ENCODE results near the gene PRDM16. TPM values are rescaled to one million over a fixed set of nuclear protein-coding genes. Genes with fewer than 3 reads are reported as not detected.

PRDM16 gene
- polyA plus RNA-seq, 1 experiment = 0.06 TPM

- ChIA-PET CTCF (no interaction called here), POLR2A (interaction anchor here (0.6 kb wide), 1 partner anchor 26 kb away, joined by 6 read pairs; no protein-coding TSS in a partner anchor)
- Histone ChIP-seq H3K27me3 (ENCODE audit: control insufficient read depth, insufficient read depth, low read length) (no peaks in the 10 kb centered on the region), H3K9me3 (ENCODE audit: control insufficient read depth, insufficient read depth, low read length) (peaks cover 79% of the 10 kb centered on the region), H3K4me3 (ENCODE audit: low read depth, low read length) (no peak overlapping the region), H3K27ac (ENCODE audit: low read depth, low read length) (no peak overlapping the region)
- TF ChIP-seq, protein P1, sequence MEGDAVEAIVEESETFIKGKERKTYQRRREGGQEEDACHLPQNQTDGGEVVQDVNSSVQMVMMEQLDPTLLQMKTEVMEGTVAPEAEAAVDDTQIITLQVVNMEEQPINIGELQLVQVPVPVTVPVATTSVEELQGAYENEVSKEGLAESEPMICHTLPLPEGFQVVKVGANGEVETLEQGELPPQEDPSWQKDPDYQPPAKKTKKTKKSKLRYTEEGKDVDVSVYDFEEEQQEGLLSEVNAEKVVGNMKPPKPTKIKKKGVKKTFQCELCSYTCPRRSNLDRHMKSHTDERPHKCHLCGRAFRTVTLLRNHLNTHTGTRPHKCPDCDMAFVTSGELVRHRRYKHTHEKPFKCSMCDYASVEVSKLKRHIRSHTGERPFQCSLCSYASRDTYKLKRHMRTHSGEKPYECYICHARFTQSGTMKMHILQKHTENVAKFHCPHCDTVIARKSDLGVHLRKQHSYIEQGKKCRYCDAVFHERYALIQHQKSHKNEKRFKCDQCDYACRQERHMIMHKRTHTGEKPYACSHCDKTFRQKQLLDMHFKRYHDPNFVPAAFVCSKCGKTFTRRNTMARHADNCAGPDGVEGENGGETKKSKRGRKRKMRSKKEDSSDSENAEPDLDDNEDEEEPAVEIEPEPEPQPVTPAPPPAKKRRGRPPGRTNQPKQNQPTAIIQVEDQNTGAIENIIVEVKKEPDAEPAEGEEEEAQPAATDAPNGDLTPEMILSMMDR (IDR thresholded peaks at IDR 0.05; ENCODE audit: low read depth, low read length) = no peak
- no peak for DNase-seq (ENCODE audit: low read depth, low spot score)
These were observed 337.2 kb downstream of the PRDM16 start for GRCh38 chr1:3405974-3406867.

GRCh38 chr1:3407021-3407420 is 338.0 kb downstream of the PRDM16 start:
- Histone ChIP-seq H3K9me3 (ENCODE audit: control insufficient read depth, insufficient read depth, low read length) (peaks cover 87% of the 10 kb centered on the region), H3K27me3 (ENCODE audit: control insufficient read depth, insufficient read depth, low read length) (no peaks in the 10 kb centered on the region), H3K27ac (ENCODE audit: low read depth, low read length) (no peak overlapping the region), H3K4me3 (ENCODE audit: low read depth, low read length) (no peak overlapping the region)
- ChIA-PET POLR2A (interaction anchor here (0.6 kb wide), 1 partner anchor 25 kb away, joined by 6 read pairs; no protein-coding TSS in a partner anchor), CTCF (no interaction called here)
- TF ChIP-seq, protein P1 (IDR thresholded peaks at IDR 0.05; ENCODE audit: low read depth, low read length) = no peak
- no peak for DNase-seq (ENCODE audit: low read depth, low spot score)

DNA sequence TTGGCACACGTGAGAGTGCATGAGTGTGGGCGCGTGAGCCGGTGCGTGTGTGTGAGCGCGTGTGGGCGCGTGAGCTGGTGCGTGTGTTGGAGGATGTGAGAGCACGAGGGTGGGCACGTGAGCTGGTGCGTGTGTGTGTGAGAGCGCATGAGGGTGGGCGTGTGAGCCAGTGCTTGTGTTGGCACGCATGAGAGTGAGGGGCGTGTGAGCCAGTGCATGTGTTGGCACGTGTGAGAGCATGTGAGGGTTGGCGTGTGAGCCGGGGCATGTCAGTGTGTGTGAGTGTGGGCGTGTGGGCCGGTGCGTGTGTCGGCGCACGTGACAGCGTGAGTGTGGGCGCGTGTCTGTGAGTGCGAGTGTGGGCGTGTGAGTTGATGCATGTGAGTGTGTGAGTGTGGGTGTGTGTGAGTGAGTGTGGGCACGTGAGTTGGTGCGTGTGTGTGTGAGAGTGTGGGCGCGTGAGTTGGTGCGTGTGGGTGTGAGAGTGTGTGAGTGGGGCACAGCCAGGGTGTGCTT is 339.8 kb downstream of the PRDM16 start:
- TF ChIP-seq, protein P1 (IDR thresholded peaks at IDR 0.05; ENCODE audit: low read depth, low read length) = no peak

DNA sequence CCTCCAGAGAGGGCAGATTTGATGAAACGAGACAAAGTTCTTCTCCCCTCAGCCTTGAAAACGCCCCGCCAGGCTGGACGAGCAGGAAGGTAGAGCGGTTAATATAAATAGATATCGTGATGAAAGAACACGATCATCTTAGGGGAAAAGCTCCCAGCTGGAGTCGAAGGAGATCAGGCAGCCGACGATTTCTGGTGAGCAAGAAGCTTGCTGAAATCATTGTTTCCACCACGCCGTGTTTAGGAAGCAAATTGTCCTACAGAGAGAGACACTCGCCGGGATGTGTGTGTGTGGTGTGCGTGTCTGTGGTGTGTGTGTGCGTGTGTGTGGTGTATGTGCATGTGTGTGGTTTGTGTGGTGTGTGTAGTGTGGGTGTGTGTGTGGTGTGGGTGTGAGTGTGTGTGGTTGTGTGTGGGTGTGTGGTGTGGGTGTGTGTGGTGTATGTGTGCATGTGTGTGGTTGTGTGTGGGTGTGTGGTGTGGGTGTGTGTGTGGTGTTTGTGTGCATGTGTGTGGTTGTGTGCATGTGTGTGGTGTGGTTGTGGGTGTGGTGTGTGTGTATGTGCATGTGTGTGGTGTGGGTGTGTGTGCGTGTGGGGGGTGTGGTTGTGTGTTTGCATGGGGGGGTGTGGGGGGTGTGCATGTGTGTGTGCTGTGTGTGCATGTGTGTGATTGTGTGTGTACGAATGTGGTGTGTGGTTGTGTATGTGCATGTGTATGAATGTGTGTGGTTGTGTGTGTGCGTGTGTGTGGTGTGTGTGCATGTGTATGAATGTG is 340.6 kb downstream of the PRDM16 start:
- ChIA-PET POLR2A (no interaction called here), CTCF (no interaction called here)
- H3K9me3 ChIP-seq (ENCODE audit: control insufficient read depth, insufficient read depth, low read length) = peaks cover 89% of the 10 kb centered on the region
- no peak for DNase-seq (ENCODE audit: low read depth, low spot score)
- H3K4me3 ChIP-seq (ENCODE audit: low read depth, low read length) = no peak overlapping the region
- TF ChIP-seq, protein P1 (IDR thresholded peaks at IDR 0.05; ENCODE audit: low read depth, low read length) = no peak
- H3K27ac ChIP-seq (ENCODE audit: low read depth, low read length) = no peak overlapping the region
- H3K27me3 ChIP-seq (ENCODE audit: control insufficient read depth, insufficient read depth, low read length) = no peaks in the 10 kb centered on the region

More for the DNA sequence above, 339.8 kb downstream of the PRDM16 start:
- Histone ChIP-seq H3K27me3 (ENCODE audit: control insufficient read depth, insufficient read depth, low read length) (no peaks in the 10 kb centered on the region), H3K9me3 (ENCODE audit: control insufficient read depth, insufficient read depth, low read length) (peaks cover 88% of the 10 kb centered on the region), H3K27ac (ENCODE audit: low read depth, low read length) (no peak overlapping the region), H3K4me3 (ENCODE audit: low read depth, low read length) (no peak overlapping the region)
- ChIA-PET CTCF (no interaction called here), POLR2A (no interaction called here)
- DNase-seq (ENCODE audit: low read depth, low spot score) = no peak

All from AG04450 (cell line).